Mammary epithelial cell (primary cell): ENCODE data around the gene GTF2F2.

Source experiments
- CTCF ChIP-seq, 2 donors: IDR thresholded peaks in 1 of 2; conservative IDR thresholded peaks in 1 of 2; 2 replicates each; pipeline ENCODE4 v1.5.1; 2011 to 2012; ENCODE audit warnings: inconsistent platforms in 2 of 2, low read length in 2 of 2, mild to moderate bottlenecking in 2 of 2, control low read depth in 1 of 2, low read depth in 1 of 2; ENCODE audit not compliant: insufficient read depth in 1 of 2; ENCODE audit errors: extremely low read depth in 1 of 2
- EZH2 ChIP-seq: IDR thresholded peaks from 2 replicates; pipeline ENCODE4 v1.6.1; 2012; ENCODE audit warnings: low read length, inconsistent platforms, borderline replicate concordance

- TF ChIP-seq CTCF (conservative IDR thresholded peaks at IDR 0.05 in 1 of 2, IDR thresholded peaks at IDR 0.05 in 1 of 2; ENCODE audit: extremely low read depth in 1 of 2, insufficient read depth in 1 of 2, low read depth in 1 of 2, low read length in 2 of 2): no peak
- TF ChIP-seq EZH2: no peak
These were observed 129.4 kb downstream of the GTF2F2 start for GRCh38 chr13:45249662-45250061.
